NK-92 (cell line): ENCODE measurements around the gene KIAA1958.

Source experiments
- DNase-seq: peaks from one replicate; lab custom pipeline; 2025; ENCODE audit not compliant: unreplicated experiment; lab: John Stamatoyannopoulos, UW

KIAA1958 gene

DNA sequence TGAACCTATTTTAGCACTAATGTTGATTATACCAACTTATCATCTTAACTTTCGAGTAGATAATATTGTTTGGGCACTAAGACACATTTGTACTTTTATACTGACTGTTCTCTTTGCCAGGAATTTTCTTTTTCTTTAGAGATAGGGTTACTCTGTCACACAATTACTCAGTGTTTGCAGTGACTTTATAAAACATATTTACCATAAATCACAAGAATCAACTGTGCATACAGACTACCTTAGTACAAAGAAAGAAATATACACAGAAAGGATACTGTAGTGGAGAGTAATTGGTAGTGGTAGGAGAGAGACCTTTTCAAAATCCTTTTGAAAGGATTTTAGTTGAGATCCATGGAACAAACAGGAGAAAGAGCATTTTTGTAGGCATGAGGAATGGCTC, 40.3 kb downstream of the KIAA1958 start:
- no peak for DNase-seq

DNA sequence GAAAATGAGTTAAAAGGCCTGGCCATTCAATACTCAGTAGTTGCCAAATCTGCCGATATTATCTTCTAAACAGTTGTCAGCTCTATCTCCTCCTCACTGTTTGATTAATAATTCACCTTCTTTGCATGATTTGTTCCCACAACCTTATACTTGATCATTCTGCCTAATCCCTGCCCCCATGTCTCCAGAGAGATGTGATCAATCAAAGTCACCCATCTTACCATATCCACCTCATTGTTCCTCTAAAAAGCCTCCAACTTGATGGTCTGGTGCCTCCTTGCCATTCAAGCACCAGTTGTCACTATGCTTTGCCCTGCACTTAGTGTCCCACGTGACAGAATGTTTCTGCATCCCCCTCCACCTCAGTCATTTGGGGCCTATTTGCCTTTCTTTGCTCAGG, 41.3 kb downstream of the KIAA1958 start:
- no peak for DNase-seq

DNA sequence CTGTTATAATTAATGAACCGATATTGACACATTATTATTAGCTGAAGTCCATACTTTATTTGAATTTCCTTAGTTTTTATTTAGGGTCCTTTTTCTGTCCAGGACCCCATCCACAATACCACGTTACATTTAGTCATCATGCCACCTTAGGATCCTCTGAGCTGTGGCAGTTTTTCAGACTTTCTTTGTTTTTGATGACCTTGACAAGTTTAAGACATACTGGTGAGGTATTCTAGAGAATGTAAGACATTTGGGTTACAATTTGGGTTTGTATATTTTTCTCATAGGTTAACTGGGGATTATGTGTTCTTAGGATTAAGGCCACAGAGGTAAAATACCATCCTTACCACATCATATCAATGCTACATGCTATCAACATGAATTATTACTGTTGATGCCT, 42.7 kb downstream of the KIAA1958 start:
- no peak for DNase-seq

DNA sequence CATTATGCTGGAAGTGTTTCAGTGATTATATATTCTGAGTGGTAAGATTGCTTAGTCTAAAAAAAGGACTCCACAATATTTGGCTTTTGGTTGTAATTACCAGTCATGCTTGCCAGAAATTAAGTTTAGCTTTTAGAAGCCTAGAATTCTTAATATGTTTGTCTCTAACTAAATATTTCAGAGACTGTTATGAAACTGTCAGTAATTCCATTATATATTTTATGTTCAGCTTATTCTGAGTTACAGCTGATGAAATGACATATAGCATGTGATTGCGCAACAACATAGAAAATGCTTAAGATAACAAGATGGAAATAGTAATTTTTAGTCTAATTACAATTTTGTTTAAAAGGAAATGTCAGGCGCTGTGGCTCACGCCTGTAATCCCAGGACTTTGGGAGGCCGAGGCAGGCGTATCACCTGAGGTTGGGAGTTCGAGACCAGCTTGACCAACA, 44.2 kb downstream of the KIAA1958 start:
- DNase-seq: no peak

DNA sequence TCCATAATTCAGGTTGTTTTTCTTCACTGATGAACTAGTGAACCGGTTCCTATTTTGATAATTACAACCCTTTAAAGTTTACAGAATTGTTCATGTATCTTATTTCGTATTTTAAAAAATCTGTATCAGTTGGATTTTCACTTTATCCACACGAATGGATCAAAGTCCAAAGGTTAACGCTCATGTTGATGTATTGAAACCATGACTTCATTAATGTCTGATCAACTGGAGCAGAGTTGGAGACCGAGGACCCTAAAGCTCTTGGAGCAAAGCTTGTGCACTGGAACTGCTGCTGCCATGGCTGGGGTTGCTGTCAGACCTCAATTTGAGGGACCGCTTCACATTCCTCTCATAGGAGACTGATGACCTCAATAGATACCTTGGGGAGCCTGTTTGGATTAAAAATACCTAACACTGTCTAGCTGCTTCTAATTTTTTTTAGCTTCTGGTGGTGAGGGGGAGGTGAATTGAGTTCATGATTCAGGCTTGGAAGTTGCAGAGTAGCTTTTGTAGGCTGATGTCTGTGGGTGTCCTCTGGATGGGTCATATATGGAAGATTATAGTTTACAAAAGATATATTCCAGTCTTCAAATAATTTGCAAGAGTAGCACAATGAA, 45.1 kb downstream of the KIAA1958 start:
- no peak for DNase-seq

DNA sequence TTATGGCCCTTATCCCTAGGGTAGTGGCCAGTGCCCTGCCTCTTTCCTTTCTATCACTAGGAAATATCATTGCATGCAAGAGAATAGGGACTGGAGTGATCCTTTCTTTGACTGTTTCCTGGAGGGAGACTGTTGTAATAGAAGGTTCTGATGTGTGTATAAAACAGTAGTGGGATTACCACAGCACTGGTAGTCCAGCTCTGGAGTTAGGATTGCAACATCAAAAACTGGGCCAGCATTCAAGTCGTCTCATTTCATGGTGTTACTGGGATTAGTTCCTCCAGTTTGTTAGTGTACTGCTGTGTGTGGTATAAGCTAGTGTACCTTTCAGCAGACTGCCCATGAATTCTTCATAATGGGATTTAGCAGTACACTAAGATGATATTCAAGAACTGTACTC, 45.8 kb downstream of the KIAA1958 start:
- no peak for DNase-seq

DNA sequence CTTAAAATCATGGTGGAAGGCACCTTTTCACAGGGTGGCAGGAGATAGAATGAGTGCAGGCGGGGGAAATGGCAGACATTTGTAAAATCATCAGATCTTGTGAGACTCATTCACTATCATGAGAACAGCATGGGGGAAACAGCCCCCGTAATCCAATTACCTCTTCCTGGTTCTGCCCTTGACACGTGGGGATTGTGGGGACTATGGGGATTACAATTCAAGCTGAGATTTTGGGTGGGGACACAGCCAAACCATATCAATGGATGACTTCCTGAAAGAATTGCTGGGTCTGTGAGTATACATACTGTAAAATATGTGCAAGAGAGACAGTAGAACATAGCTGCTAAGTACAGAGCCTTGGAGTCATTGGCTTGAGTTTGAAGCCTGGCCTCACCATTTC, 47.0 kb downstream of the KIAA1958 start:
- DNase-seq: no peak

DNA sequence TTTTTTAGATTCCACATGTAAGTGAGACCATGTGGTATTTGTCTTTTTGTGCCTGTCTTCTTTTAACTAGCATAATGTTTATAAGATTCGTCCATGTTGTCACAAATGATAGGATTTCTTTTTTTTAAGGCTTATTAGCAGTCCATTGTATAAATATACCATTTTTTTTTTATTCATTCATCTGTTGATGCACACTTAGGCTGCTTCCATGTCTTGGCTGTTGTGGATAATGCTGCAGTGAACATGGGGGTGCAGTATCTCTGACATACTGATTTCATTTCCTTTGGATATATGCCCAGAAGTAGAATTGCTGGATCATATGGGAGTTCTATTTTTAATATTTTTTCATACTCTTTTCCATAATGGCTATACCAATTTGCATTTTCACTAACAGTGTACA, 48.7 kb downstream of the KIAA1958 start:
- DNase-seq: no peak

DNA sequence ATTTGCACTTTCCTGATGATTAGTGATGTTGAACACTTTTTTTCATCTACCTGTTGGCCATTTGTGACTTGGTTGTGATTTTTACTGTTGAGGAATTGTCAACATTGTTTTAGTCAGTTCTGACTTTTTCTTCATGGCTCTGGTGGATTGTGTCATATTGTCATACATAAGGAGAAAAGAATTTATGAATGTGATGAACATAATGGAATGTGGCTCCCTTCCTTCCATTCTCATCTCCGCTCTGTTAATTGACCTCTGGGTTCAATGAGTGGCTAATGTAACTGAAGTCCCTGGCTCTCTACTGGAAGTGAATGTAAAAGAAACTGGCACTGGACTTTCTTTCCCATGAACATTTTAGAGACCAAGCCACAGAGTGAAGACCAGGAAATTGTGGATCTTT, 49.2 kb downstream of the KIAA1958 start:
- DNase-seq: no peak

DNA sequence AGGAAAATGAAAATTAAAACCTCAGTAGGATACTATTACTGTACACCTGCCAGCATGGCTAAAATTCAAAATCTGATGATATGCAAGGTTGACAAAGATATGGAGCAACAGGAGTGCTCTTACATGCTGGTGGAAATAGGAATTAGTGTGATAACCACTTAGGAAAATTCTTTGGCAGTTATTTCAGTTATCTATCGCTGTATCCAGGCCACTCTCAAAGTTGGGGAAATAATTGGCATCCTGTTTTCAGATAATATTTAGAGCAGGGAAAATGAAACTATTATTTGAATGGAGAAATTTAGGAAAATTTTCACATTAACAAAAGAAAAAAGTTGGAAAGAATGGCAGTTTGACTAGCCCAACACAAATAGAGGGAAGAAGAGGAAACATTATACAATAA, 50.9 kb downstream of the KIAA1958 start:
- DNase-seq: no peak

DNA sequence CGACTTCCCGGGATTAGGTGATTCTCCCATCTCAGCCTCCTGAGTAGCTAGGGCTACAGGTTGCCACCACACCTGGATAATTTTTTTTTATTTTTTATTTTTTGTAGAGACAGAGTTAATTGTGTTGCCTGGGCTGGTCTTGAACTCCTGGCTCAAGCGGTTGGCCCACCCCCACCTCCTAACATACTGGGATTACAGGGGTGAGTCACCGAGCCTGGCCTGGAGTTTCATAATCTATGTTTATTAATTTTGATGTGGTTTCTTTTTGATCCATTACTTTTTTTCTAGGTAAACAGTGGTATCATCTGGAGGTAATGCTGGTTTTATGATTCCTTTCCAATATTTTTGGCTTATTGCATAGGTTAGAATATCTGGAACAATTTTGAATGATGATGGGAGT, 54.2 kb downstream of the KIAA1958 start:
- no peak for DNase-seq

DNA sequence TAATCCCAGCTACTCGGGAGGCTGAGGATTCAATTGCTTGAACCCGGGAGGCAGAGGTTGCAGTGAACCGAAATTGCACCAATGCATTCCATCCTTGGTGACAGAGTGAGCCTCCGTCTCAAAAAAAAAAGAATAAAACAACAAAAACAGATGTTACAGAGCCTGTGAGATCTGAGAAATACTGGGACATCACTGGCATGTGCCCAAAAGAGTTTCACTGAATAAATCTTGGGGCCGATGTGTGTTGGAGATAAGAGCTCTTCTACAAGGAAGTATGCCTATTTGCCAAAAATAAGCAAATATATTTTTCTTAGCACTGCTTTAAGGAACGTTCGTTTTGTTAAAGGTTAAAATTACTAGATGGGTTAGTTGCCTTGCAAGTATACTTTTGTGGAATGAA, 55.1 kb downstream of the KIAA1958 start:
- no peak for DNase-seq

DNA sequence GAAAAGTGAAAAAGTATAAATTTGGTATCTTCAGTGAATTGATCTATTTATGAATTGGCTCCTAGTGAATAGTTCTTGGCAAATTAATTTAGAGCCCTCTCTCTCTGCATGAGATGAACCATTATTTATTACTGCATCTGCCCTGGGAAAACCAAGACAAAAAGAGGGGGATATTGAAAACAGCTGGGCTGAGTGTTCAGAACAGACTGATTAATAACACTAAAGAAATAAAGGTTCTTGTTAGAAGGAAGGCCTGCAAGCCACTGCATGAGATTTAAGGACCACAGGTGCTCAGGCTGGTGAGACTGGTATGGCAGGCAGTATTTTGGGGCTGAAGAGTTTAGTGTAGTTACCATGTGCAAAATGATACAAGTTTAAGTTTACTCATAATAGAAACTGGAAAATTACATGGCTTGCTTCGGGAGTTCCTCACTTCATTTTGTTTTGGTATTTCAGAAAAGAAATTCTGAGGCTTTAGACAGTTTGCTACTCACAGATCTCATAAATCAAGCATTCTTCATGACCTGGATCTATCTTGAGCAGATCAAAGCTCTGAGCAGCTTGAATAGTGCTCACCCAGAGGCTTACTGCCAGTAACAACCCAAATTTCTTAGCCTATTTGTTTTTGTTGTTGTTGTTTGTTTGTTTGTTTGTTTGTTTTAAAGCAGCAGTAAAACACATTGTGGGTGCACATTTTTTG, 56.1 kb downstream of the KIAA1958 start:
- no peak for DNase-seq

DNA sequence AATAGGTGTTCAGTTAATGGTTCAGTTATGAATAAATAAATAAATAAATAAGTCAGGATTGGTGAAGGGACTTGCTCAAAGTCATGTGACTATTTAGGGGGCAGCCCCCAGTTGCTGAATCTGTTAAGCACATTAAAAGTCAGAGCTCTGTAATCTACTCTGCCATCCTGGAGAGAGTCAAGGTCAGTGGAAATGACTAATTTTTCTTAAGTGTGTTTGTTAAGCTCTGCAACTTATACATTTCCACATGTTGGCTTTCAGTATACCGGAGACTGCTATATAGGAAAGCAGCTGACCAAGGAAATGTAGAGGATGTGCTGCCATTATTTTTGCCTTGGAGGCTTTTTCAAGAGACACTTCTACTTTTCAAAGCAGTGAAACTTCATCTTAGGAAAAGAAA, 57.9 kb downstream of the KIAA1958 start:
- DNase-seq: no peak

DNA sequence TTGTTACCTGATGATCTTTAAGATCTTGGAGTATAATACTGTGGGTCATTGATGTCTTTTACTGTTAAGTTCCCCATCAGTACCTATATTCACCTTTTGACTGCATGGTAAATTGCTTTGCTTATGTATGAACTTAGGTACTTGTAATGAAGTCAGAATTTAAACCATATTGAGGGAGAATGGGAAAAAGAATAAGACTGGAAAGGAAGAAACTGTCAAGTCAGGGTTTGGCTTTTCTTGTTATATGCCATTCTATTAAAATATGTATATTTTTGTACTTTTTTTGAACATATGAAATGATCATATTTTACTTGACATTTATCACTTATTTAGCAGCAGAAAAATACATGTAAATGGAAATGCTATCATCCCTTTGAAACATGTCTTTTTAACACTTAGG, 58.6 kb downstream of the KIAA1958 start:
- DNase-seq: no peak

DNA sequence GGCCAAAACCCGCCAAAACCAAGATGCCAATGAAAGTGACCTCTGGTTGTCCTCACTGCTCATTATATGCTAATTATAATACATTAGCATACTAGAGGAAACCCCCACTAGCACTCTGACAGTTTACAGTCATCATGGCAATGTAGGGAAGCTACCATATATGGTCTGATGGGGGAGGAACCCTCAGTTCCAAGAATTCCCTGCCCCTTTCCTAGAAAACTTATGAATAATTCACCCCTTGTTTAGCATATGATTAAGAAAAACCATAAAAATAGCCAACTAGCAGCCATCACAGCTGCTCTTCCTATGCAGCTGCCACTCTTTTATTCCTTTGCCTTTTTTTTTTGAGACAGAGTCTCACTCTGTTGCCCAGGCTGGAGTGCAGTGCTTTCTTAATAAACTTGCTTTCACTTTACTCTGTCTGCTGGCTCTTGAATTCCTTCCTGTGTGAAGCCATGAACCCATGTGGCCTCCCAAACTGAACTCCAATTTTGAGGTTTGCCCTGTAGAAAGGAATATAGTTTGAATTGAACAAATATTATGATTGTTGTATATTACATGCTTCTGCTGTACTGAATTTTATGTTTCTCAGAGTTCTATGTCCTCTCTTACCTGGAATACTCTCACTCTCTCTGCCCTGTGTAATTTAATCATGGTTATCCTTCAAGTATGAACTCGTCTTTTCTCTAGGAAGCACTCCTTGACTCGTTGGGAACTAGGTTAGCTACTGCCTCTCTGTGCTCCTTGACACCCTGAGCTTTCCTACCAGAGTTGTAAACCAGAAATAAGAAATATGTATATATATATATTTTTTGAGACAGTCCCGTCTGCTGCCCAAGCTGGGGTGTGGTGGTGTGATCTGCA, 59.8 kb downstream of the KIAA1958 start:
- no peak for DNase-seq

DNA sequence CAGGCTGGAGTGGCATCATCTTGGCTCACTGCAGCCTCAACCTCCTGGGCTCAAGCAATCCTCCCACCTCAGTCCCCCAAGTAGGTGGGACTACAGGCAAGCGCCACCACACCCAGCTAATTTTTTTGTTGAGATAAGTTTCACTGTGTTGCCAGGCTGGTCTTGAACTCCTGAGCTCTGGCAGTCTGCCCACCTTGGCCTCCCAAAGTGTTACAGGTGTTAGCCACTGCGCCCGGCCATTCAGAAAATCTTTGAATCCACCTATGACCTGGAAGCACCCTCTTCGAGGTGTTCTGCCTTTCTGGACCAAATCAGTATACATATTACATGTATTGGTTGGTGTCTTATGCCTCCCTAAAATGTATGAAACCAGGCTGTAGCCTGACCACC, 61.4 kb downstream of the KIAA1958 start:
- DNase-seq: no peak

DNA sequence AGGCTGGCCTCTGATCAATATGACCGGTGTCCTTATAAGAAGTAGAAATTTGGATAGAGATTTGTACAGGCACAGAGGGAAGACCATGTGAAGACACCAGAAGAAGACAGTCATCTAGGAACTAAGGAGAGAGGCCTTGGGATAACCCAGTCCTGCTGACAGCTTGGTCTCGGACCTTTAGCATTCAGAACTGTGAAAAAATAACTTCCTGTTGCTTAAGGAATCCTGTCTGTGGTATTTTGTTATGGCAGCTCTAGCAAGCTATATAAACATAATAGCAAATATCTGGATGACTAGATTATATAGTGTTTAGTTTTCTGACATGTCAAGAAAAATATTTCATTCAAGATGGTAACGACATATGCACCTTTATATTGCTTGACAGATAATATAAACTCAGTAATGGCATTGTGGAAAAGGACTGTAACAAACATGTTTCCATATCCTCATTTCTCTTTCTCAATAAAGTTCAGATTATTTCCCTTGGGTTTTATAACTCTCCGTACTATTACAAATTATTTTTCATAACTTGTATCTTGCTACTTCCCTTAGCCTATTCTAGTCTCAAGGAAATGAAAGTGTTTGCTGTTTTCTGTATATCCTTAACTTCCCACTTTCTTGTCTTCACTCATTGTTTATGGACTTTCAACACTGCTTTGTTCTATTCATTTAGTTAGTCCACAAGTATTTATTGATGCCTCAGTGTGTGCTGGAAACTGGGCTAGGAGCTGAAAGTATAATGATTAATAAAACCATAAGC, 62.4 kb downstream of the KIAA1958 start:
- no peak for DNase-seq

DNA sequence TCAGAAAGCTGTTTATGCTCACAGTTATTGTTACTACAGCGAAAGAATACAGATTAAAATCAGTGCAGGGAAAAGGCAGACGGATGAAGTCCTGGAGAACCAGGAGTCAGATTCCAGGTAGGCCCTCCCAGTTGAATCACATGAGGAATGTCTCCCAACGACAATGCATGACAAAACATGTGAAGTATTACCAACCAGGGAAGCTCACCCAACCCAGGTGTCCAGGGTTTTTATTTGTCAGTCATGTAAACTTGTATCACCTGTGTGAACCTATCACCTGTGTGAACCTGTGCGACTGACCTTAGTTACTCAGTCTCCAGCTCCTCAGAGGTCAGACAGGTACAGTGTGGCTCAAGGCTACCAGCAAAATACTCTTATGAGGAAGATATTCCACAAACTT, 63.9 kb downstream of the KIAA1958 start:
- DNase-seq: no peak

DNA sequence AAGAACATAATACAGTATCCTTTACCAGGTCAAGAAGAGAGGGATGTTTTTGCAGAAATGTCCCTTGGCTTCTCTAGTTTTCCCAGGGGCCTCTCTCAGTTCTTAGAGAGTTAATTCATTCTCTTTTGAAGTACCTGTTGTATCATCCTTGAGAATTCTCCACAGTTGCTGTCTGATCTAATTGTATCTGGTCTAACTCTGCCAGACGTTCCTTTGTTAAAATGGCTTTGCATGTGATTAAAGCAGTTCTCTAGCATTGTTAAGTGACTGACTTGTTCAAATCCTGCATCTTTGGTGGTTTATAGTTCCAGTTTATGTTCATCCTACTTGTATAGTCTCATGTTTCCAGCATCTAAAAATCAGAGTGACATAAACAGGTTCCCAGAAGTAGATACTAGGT, 65.0 kb downstream of the KIAA1958 start:
- DNase-seq: no peak
